Astrocyte (in vitro differentiated cells and primary cell): ENCODE data around the gene GET4.
"Not testable (repeated sequence)": the region's sequence is repeated elsewhere in the genome, so short reads cannot be mapped to it uniquely, and the experiment has no call there.

ENCODE experiments used
- EZH2 ChIP-seq: IDR thresholded peaks from 2 replicates; pipeline ENCODE4 v1.6.1; 2012; ENCODE audit warnings: mild to moderate bottlenecking, low read length, inconsistent platforms; ENCODE audit not compliant: insufficient read depth
- TF ChIP-seq, protein P1 (sequence below): IDR thresholded peaks from 2 replicates; pipeline ENCODE4 v1.5.1; 2011; ENCODE audit warnings: low read depth, mild to moderate bottlenecking, inconsistent platforms, low read length, moderate library complexity; ENCODE audit not compliant: insufficient read depth

DNA sequence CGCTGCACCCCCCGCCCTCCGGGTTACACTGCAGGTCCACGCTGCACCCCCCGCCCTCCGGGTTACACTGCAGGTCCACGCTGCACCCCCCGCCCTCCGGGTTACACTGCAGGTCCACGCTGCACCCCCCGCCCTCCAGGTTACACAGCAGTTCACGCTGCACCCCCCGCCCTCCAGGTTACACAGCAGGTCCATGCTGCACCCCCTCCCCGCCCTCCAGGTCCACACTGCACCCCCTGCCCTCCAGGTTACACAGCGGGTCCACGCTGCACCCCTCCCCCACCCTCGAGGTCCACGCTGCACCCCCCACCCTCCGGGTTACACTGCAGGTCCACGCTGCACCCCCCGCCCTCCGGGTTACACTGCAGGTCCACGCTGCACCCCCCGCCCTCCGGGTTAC lies 47.7 kb downstream of the GET4 start:
- TF ChIP-seq, protein P1, sequence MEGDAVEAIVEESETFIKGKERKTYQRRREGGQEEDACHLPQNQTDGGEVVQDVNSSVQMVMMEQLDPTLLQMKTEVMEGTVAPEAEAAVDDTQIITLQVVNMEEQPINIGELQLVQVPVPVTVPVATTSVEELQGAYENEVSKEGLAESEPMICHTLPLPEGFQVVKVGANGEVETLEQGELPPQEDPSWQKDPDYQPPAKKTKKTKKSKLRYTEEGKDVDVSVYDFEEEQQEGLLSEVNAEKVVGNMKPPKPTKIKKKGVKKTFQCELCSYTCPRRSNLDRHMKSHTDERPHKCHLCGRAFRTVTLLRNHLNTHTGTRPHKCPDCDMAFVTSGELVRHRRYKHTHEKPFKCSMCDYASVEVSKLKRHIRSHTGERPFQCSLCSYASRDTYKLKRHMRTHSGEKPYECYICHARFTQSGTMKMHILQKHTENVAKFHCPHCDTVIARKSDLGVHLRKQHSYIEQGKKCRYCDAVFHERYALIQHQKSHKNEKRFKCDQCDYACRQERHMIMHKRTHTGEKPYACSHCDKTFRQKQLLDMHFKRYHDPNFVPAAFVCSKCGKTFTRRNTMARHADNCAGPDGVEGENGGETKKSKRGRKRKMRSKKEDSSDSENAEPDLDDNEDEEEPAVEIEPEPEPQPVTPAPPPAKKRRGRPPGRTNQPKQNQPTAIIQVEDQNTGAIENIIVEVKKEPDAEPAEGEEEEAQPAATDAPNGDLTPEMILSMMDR: not testable (repeated sequence)
- TF ChIP-seq EZH2: not testable (repeated sequence)
